ENCODE data around the gene GLRX2. TPM values are rescaled to one million over a fixed set of nuclear protein-coding genes. Genes with fewer than 3 reads are reported as not detected.

GLRX2 gene
- total RNA-seq, 1 experiment from 2014 or later: 30.6 TPM

DNA sequence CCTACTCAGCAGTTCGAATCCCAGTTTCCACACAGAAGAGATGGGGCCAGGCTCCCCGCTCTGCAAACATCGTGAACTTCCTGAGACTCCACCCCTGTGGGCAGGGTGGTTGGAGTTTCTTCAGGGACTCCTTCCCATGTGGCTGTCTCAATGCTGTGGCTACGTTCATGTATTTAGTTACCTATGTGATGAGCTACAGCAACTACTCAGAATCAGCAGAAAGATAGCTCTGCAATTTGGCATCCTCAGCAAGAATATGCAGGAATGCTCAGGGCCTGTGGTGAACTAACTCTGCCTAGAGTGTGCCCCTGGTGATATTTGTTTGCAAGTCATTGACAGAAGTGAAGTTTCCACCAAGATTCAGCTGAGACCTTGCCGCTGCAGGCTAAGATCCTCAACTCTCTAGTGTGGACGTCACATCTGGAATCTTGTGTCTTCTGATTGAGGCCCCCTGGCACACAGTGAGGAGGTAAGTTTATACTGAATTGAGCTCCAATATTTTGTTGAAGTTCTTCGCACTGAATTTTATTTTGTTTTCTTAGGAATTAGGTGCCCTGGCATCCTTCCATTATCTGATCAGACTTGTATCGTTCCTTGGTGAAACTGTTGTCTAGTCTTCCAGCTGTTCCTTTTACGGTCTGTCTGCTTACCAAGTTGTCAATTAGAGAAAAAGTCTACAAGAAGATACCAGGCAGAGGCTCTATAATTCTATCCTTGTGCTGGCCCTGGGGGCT, 8.2 kb upstream of the GLRX2 start:
- peaks cover 23 to 30% of the 10 kb centered on the region in 2 experiments for H3K4me1 ChIP-seq (ENCODE audit: control insufficient read depth in 1 of 2, insufficient read depth in 2 of 2, low read length in 2 of 2)
- BruUV-seq (replicated peaks): no TSS peak
- intact Hi-C loops (cut with micrococcal nuclease): no loop called here
- H2AFZ ChIP-seq (ENCODE audit: low read depth, low read length, poor library complexity, severe bottlenecking): peak overlapping the region; percentile 41
- H3K27ac ChIP-seq (ENCODE audit: low read depth, low read length): no peak overlapping the region
- H3K27me3 ChIP-seq (ENCODE audit: insufficient read depth, low read length): no peaks in the 10 kb centered on the region
- H3K9me2 ChIP-seq (ENCODE audit: insufficient read depth): no peaks in the 10 kb centered on the region
- ATAC-seq: no peak
- no peaks in the 10 kb centered on the region for H4K20me1 ChIP-seq (ENCODE audit: insufficient read depth)
- TF ChIP-seq, protein P1, sequence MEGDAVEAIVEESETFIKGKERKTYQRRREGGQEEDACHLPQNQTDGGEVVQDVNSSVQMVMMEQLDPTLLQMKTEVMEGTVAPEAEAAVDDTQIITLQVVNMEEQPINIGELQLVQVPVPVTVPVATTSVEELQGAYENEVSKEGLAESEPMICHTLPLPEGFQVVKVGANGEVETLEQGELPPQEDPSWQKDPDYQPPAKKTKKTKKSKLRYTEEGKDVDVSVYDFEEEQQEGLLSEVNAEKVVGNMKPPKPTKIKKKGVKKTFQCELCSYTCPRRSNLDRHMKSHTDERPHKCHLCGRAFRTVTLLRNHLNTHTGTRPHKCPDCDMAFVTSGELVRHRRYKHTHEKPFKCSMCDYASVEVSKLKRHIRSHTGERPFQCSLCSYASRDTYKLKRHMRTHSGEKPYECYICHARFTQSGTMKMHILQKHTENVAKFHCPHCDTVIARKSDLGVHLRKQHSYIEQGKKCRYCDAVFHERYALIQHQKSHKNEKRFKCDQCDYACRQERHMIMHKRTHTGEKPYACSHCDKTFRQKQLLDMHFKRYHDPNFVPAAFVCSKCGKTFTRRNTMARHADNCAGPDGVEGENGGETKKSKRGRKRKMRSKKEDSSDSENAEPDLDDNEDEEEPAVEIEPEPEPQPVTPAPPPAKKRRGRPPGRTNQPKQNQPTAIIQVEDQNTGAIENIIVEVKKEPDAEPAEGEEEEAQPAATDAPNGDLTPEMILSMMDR (IDR thresholded peaks at IDR 0.05 in 2 of 3, conservative IDR thresholded peaks at IDR 0.05 in 1 of 3; ENCODE audit: borderline replicate concordance in 1 of 3, insufficient read depth in 1 of 3, low read depth in 2 of 3, low read length in 2 of 3): no peak
- TF ChIP-seq SRF (IDR thresholded peaks at IDR 0.05; ENCODE audit: low read depth) (no peak), EZH2 (IDR thresholded peaks at IDR 0.05) (no peak), TCF7L2 (IDR thresholded peaks at IDR 0.05; ENCODE audit: borderline replicate concordance, extremely low read depth, insufficient read depth, insufficient read length) (no peak), SP1 (IDR thresholded peaks at IDR 0.05; ENCODE audit: low read depth) (no peak), ELF1 (IDR thresholded peaks at IDR 0.05; ENCODE audit: borderline replicate concordance, low read depth) (no peak), SIN3A (IDR thresholded peaks at IDR 0.05; ENCODE audit: low read depth) (no peak), CEBPB (IDR thresholded peaks at IDR 0.05; ENCODE audit: low read depth) (no peak), CBX3 (IDR thresholded peaks at IDR 0.05; ENCODE audit: low read depth) (no peak), POLR2A (IDR thresholded peaks at IDR 0.05; ENCODE audit: borderline replicate concordance, extremely low read depth, insufficient read depth, insufficient read length) (no peak), YY1 (IDR thresholded peaks at IDR 0.05; ENCODE audit: extremely low read depth, insufficient replicate concordance, low read depth, low read length) (no peak), ZNF274 (IDR thresholded peaks at IDR 0.05; ENCODE audit: low read depth, low read length) (no peak), POLR2AphosphoS5 (IDR thresholded peaks at IDR 0.05; ENCODE audit: low read depth, low read length) (no peak), ZFX (IDR thresholded peaks at IDR 0.05) (no peak), EZH2phosphoT487 (IDR thresholded peaks at IDR 0.05; ENCODE audit: borderline replicate concordance) (no peak), RAD21 (IDR thresholded peaks at IDR 0.05; ENCODE audit: low read depth) (no peak), EGR1 (IDR thresholded peaks at IDR 0.05; ENCODE audit: low read depth) (no peak)
- TF ChIP-seq, protein P2, sequence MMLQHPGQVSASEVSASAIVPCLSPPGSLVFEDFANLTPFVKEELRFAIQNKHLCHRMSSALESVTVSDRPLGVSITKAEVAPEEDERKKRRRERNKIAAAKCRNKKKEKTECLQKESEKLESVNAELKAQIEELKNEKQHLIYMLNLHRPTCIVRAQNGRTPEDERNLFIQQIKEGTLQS (IDR thresholded peaks at IDR 0.05): no peak
- TF ChIP-seq, protein P3, sequence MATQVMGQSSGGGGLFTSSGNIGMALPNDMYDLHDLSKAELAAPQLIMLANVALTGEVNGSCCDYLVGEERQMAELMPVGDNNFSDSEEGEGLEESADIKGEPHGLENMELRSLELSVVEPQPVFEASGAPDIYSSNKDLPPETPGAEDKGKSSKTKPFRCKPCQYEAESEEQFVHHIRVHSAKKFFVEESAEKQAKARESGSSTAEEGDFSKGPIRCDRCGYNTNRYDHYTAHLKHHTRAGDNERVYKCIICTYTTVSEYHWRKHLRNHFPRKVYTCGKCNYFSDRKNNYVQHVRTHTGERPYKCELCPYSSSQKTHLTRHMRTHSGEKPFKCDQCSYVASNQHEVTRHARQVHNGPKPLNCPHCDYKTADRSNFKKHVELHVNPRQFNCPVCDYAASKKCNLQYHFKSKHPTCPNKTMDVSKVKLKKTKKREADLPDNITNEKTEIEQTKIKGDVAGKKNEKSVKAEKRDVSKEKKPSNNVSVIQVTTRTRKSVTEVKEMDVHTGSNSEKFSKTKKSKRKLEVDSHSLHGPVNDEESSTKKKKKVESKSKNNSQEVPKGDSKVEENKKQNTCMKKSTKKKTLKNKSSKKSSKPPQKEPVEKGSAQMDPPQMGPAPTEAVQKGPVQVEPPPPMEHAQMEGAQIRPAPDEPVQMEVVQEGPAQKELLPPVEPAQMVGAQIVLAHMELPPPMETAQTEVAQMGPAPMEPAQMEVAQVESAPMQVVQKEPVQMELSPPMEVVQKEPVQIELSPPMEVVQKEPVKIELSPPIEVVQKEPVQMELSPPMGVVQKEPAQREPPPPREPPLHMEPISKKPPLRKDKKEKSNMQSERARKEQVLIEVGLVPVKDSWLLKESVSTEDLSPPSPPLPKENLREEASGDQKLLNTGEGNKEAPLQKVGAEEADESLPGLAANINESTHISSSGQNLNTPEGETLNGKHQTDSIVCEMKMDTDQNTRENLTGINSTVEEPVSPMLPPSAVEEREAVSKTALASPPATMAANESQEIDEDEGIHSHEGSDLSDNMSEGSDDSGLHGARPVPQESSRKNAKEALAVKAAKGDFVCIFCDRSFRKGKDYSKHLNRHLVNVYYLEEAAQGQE (IDR thresholded peaks at IDR 0.05; ENCODE audit: low read depth): no peak
- TF ChIP-seq, protein P4, sequence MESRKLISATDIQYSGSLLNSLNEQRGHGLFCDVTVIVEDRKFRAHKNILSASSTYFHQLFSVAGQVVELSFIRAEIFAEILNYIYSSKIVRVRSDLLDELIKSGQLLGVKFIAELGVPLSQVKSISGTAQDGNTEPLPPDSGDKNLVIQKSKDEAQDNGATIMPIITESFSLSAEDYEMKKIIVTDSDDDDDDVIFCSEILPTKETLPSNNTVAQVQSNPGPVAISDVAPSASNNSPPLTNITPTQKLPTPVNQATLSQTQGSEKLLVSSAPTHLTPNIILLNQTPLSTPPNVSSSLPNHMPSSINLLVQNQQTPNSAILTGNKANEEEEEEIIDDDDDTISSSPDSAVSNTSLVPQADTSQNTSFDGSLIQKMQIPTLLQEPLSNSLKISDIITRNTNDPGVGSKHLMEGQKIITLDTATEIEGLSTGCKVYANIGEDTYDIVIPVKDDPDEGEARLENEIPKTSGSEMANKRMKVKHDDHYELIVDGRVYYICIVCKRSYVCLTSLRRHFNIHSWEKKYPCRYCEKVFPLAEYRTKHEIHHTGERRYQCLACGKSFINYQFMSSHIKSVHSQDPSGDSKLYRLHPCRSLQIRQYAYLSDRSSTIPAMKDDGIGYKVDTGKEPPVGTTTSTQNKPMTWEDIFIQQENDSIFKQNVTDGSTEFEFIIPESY (IDR thresholded peaks at IDR 0.05; ENCODE audit: extremely low read depth, insufficient replicate concordance, low read length): no peak
- no peak overlapping the region for H3K4me3 ChIP-seq (replicated peaks in 1 of 2; ENCODE audit: low read depth in 1 of 2, low read length in 2 of 2)
- ChIA-PET CTCF (interaction anchor here (1.0 to 1.3 kb wide), 2 partner anchors 8 kb away, joined by 3 read pairs; partner anchors contain the start of genes CDC73 and GLRX2), RAD21 (ENCODE audit: low non-redundant PET in 1 of 2, low total read pairs in 2 of 2, uncharacterized antibody in 2 of 2, unreplicated experiment in 2 of 2) (no interaction called here), POLR2A (interaction anchor here (1.7 kb wide), 2 partner anchors 9 to 29 kb away, joined by 4 to 16 read pairs; partner anchors contain the start of gene GLRX2)
- no peaks in the 10 kb centered on the region for H3K36me3 ChIP-seq (ENCODE audit: control insufficient read depth in 1 of 2, insufficient read depth in 2 of 2, low read length in 2 of 2)
- no peaks in the 10 kb centered on the region for H3K79me2 ChIP-seq (ENCODE audit: insufficient read depth, low read length)
- no peak for DNase-seq (ENCODE audit: low read depth, low spot score)
- no peak overlapping the region for H3K9ac ChIP-seq (ENCODE audit: low read length)
- no peak overlapping the region for H3K4me2 ChIP-seq (ENCODE audit: low read length)
- H3K9me3 ChIP-seq (ENCODE audit: control insufficient read depth in 1 of 2, insufficient read depth in 1 of 2, low read depth in 1 of 2, low read length in 2 of 2): no peaks in the 10 kb centered on the region

Data from HCT116 (cell line).